Stimulated activated CD4-positive, alpha-beta T cell treated with anti-CD3 and anti-CD28 coated beads, Interleukin-2, amount 100 ng/mL, for 4 hours (primary cell): ENCODE results near the gene PDE4A.
"Not testable (repeated sequence)": the region's sequence is repeated elsewhere in the genome, so short reads cannot be mapped to it uniquely, and the experiment has no call there.

Experiments used
- DNase-seq: peaks from one replicate; pipeline ENCODE4 v3.0.0-alpha.2; 2020; ENCODE audit warnings: low read depth

The PDE4A gene

GRCh38 chr19:10420444-10421239 lies at the start of gene PDE4A:
Gene PDE4A, plus strand, starts transcription at chr19:10420538. Its CDS starts 227 bp downstream, at chr19:10420765.
- DNase-seq: no peak

GRCh38 chr19:10372690-10373089 lies 47.6 kb upstream of the PDE4A start:
- DNase-seq: no peak

DNA sequence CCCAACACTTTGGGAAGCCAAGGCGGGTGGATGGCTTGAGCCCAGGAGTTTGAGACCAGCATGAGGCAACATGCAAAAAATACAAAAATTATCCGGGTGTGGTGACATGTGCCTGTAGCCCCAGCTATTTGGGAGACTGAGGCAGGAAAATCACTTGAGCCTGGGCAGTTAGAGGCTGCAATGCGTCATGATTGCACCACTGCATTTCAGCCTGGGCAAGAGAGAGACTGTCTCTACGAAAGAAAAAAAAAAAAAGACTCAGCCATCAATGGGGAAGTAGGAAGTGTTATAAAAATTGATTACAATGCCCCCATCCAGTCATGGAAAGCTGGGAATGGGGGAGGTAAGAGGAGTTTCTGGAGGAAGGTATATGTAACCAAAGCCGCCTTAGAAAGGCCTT lies 45.4 kb upstream of the PDE4A start:
- DNase-seq: no peak

DNA sequence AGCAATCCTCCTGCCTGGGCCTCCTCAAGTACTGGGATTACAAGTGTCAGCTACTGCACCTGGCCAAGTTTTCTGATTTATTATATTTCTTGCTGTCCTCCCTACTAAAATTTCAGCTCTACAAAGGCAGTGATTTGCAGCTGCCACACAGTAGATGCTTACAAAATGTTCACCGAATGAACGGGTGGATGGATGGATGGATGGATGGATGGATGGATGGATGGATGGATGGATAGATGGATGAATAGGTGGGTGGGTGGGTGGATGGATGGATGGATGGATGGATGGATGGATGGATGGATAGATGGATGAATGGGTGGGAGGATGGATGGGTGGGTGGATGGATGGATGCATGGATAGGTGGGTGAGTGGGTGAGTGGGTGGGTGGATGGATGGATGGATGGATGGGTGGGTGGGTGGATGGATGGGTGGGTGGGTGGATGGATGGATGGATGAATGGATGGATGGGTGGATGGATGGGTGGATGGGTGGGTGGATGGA lies 43.1 kb upstream of the PDE4A start:
- DNase-seq: not testable (repeated sequence)

DNA sequence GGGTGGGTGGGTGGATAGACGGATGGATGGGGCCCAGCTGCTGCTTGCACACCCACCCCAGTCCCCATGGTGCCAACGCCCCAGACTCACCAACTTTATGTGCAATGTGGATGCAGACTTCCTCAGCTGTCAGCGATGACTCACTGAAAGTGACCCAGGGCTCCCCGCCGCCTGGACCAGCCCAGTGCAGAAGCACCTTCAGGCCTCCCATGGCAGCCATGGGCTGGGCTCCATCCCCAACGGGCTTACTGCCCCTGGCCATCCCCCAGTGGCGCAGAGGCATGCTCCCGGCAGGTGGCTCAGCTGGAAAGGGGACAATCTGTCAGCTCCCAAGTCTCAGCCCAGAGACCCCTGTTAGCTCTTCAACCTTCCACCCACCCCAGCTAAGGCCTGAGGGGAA lies 42.2 kb upstream of the PDE4A start:
- no peak for DNase-seq

DNA sequence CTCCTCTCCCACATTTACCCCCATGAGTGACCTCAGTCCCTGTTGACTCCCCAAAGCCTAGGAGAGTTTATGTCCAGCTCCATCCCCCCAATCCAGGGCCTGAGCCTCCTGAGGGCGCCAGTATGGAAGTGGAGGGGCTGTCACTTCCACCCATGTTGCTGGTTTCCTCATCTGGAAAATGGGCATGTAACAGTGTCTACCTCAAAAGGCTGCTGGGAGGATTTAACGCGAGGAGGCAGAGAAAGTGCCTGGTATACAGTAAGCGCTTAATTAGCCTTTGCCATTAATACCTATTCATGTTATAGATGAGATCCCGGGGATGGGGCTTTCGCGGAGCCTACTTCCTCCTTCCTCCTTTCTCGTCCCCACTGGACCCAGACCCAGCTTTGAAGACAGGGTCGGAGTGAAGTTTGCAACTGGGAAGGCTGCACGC lies 40.4 kb upstream of the PDE4A start:
- no peak for DNase-seq

DNA sequence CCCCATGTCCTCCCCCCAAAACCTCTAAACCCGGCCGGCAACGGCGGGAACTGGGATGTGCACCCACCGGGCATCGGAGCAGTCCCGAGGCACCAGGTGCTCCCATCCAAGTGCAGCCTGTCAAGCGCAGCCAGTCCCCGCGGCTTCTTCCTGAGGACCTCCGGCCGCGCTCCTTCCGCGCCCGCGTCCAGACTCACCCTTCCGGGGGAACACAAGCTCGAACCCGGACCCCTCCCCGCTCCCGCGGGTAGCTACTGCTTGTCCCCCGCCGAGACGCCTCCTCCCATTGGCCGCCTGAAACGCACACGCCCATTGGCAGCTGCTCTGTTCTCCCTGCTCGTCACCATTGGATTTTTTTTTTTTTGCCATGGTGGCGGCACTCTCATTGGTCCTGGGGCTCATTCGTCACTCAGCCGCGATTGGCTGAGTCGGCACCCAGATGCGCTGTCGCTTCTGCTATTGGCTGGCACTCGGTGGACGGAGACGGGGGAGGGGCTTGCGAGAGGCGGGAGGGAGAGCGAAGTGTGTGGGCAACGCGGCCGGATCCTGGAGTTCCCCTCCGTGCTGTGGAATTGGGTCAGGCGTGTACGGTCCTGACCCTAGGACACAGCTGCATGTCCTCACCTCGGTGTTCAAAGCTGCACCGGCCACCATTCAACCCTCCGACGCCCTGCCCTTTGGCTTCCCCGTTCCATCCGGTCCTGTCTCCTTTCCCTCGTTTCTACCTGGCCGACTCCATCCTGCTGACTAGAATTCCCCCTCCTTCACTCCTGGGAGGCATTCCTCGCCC lies 39.8 kb upstream of the PDE4A start, which contains the start of gene TYK2:
TSS of gene TYK2 (minus strand) at position 260 of the 790 bp plus-strand sequence. CDS start 2,166 bp downstream, outside the sequence.
- DNase-seq: peak; percentile 93

DNA sequence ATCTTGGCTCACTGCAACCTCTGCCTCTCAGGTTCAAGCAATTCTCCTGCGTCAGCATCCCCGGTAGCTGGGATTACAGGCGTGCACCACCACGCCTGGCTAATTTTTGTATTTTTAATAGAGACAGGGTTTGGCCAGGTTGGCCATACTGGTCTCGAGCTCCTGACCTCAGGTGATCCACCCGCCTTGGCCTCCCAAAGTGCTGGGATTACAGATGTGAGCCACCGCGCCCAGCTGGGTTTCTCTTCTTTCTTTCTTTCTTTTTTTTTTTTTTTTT lies 37.2 kb upstream of the PDE4A start:
- not testable (repeated sequence) for DNase-seq

GRCh38 chr19:10384580-10384979 lies 35.8 kb upstream of the PDE4A start:
- no peak for DNase-seq

DNA sequence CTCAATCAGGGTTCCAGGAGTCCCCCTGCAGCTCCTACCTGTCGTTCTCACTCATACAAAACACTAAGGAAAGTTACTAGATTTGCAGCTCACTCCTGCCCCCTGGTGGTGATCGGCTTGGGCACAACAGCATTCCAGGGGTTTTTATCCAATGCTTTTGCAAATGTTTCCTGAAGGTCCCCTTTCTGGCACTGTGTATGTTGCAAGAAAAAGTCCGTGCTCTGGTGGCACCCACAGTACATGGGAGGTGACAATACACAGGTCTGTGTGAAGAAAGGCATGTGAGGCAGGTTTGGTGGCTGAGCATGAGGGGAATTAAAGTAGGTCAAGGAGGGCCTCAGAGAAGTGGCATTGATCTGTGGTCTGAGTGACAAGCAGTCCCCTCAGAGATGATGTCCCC lies 31.4 kb upstream of the PDE4A start:
- peak; percentile 66 for DNase-seq

GRCh38 chr19:10389863-10390262 lies 30.5 kb upstream of the PDE4A start:
- DNase-seq: no peak

- DNase-seq: peak; percentile 45
Measured at GRCh38 chr19:10390652-10391286, 29.6 kb upstream of the PDE4A start.

- no peak for DNase-seq
Measured at GRCh38 chr19:10392120-10392519, 28.2 kb upstream of the PDE4A start.

DNA sequence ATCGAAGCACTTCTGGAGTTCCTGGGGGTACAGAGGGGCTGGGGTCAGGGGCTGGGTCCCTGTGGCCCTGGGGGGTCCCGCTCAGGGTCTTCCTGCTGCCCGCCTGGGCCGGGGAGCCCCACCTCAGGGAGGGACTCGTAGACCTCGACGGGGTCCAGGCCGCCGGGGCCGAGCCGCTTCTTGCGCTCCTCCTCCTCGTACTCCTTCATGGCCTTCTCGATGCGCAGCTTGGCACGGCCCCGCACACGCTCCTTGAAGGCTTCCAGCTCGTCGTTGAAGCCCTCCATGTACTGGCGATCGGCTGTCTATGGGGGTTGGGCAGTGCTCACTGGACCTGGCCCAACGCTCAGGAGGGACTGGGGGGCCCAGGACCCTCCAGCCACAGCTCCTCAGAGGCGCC lies 27.2 kb upstream of the PDE4A start:
- no peak for DNase-seq

DNA sequence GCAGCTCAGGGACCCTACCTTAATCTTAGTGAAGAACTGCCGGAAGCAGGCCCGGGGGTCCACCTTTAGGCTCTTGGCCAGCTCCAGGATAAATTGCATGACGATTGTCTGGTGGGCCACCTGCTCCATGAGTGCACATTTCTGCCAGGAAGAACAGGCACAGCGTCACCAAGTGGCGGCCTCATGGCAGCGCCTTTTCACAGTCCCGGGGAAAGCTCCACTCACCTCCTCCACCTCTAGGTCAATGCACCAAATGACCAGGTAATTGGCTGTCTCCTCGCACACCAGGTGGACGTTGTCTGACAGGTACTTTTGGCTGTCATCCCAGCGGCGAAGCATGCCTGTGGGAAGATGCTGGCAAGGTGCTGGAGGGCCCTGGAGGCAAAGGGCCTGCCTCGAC lies 25.3 kb upstream of the PDE4A start:
- DNase-seq: no peak

- DNase-seq: no peak
Measured at GRCh38 chr19:10395436-10395835, 24.9 kb upstream of the PDE4A start.

DNA sequence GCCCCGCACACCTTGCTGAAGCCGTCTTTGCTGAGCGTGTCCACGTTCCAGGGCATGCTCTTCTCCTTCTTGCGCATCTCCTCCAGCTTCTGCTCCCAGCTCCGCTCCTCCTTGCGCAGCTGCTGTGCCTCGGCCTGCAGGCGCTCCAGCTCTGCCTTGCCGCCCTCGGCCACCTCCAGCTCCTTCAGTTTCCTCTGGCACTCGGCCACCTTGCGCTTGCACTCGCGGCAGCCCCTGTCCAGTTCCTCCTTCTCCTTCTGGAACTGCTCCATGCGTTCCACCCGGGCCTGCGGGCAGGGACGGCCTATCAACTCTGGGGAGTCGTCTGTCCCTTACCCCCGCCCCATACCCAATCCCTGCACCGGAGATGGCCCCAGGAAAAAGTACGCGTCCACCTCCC lies 24.4 kb upstream of the PDE4A start:
- no peak for DNase-seq

- no peak for DNase-seq
Measured at GRCh38 chr19:10398819-10399218, 21.5 kb upstream of the PDE4A start.

GRCh38 chr19:10399340-10399739 lies 21.0 kb upstream of the PDE4A start:
- not testable (repeated sequence) for DNase-seq

- no peak for DNase-seq
Measured at GRCh38 chr19:10399878-10400277, 20.5 kb upstream of the PDE4A start.

GRCh38 chr19:10402441-10403038 lies 17.8 kb upstream of the PDE4A start:
- DNase-seq: no peak
